B cell (primary cell): ENCODE measurements around the gene KANK3. TPM values are rescaled to one million over a fixed set of nuclear protein-coding genes. Genes with fewer than 3 reads are reported as not detected.
A peak's percentile ranks its signal among the peaks of the same experiment; 100 is the strongest.

Source experiments
- ATAC-seq: fragments of 200-7000 bp; cut with Tn5 transposase; one replicate; pipeline ENCODE4 v1.10.0; 2021; ENCODE audit warnings: low read depth, mild to moderate bottlenecking, moderate number of reproducible peaks, moderate library complexity
- CTCF ChIA-PET: fragments of 350-600 bp; sonication (Branson Sonifier 250); formaldehyde crosslinking; loops from one replicate; lab custom pipeline; 2021; ENCODE audit warnings: antibody characterized with exemption, inconsistent platforms; lab: Charles Lee
- POLR2A ChIA-PET: fragments of 350-600 bp; sonication (Branson Sonifier 250); formaldehyde crosslinking; loops from one replicate; lab custom pipeline; 2021; ENCODE audit warnings: antibody characterized with exemption; lab: Charles Lee
- DNase-seq: peaks from one replicate; pipeline ENCODE4 v3.0.0; 2013
- H2AFZ ChIP-seq: 2 replicates; pipeline ENCODE4 v1.6.1; 2012; ENCODE audit warnings: mild to moderate bottlenecking, low read depth, low read length; ENCODE audit not compliant: insufficient read depth, poor library complexity, severe bottlenecking
- H3K27ac ChIP-seq, 2 donors: 1 replicate in 1 of 2; 2 replicates in 1 of 2; pipeline ENCODE4 v1.5.1; 2012 to 2013; ENCODE audit warnings: low read length in 2 of 2, mild to moderate bottlenecking in 2 of 2, moderate library complexity in 1 of 2
- H3K27me3 ChIP-seq, 4 experiments: fragments of 200-600 bp in 1 of 4; sonication (generic) in 1 of 4; replicated peaks in 1 of 4; 1 replicate in 2 of 4; 2 replicates in 2 of 4; pipeline versions ENCODE4 v1.6.1 to v1.7.0; 2013 to 2016; ENCODE audit warnings: low read length in 3 of 4, mild to moderate bottlenecking in 2 of 4, mixed read lengths in 1 of 4, moderate library complexity in 1 of 4; ENCODE audit not compliant: insufficient read depth in 4 of 4, control insufficient read depth in 3 of 4; ENCODE audit errors: control extremely low read depth in 1 of 4
- H3K36me3 ChIP-seq, 2 experiments: replicated peaks in 1 of 2; 1 replicate in 1 of 2; 2 replicates in 1 of 2; pipeline versions ENCODE4 v1.6.1 to v1.7.1; 2013; ENCODE audit warnings: low read length in 1 of 2; ENCODE audit not compliant: insufficient read depth in 2 of 2, control insufficient read depth in 1 of 2; ENCODE audit errors: control extremely low read depth in 1 of 2, extremely low read depth in 1 of 2
- H3K4me1 ChIP-seq, 2 donors: fragments of 200-600 bp in 1 of 2; sonication (generic) in 1 of 2; 1 replicate in 1 of 2; 2 replicates in 1 of 2; pipeline versions ENCODE4 v1.5.1 to v1.6.1; 2013 to 2017; ENCODE audit warnings: low read length in 2 of 2; ENCODE audit not compliant: control insufficient read depth in 2 of 2, insufficient read depth in 2 of 2
- H3K4me2 ChIP-seq: replicated peaks from 2 replicates; pipeline ENCODE3; 2012; ENCODE audit warnings: mild to moderate bottlenecking, low read depth, low read length; ENCODE audit not compliant: poor library complexity, severe bottlenecking
- H3K4me3 ChIP-seq, 5 experiments: fragments of 200-600 bp in 1 of 5; sonication (generic) in 1 of 5; 1 replicate in 3 of 5; 2 replicates in 2 of 5; pipeline versions ENCODE4 v1.5.1 to v1.7.0; 2011 to 2016; ENCODE audit warnings: low read length in 4 of 5, mild to moderate bottlenecking in 4 of 5, low read depth in 2 of 5, control low read depth in 1 of 5, moderate library complexity in 1 of 5; ENCODE audit not compliant: insufficient read depth in 1 of 5; ENCODE audit errors: control extremely low read depth in 1 of 5, extremely low read depth in 1 of 5
- H3K79me2 ChIP-seq: fragments of 200-600 bp; sonication (generic); one replicate; pipeline ENCODE4 v1.6.0; 2016; ENCODE audit warnings: low read length; ENCODE audit not compliant: control insufficient read depth, insufficient read depth
- H3K9ac ChIP-seq: fragments of 200-600 bp; sonication (generic); 2 replicates; pipeline ENCODE4 v1.6.1; 2017; ENCODE audit warnings: mild to moderate bottlenecking, low read length, moderate library complexity
- H3K9me3 ChIP-seq, 3 donors: one replicate each; pipeline versions ENCODE4 v1.6.1 to v1.7.1; 2013; ENCODE audit warnings: low read length in 2 of 3; ENCODE audit not compliant: control insufficient read depth in 2 of 3, insufficient read depth in 1 of 3; ENCODE audit errors: control extremely low read depth in 1 of 3
- H4K20me1 ChIP-seq: 2 replicates; pipeline ENCODE4 v1.6.0; 2012; ENCODE audit warnings: mild to moderate bottlenecking, low read length; ENCODE audit not compliant: insufficient read depth, control insufficient read depth, poor library complexity, severe bottlenecking
- H3K27ac Mint-ChIP-seq: one replicate; pipeline ENCODE4 v1.8.0; 2021; ENCODE audit warnings: mixed read lengths
- H3K27me3 Mint-ChIP-seq: one replicate; pipeline ENCODE4 v1.8.0; 2021; ENCODE audit warnings: mixed read lengths
- H3K4me1 Mint-ChIP-seq: one replicate; pipeline ENCODE4 v1.8.0; 2021; ENCODE audit warnings: mixed read lengths
- H3K4me3 Mint-ChIP-seq: one replicate; pipeline ENCODE4 v1.8.0; 2021; ENCODE audit warnings: mixed read lengths
- H3K9me3 Mint-ChIP-seq: one replicate; pipeline ENCODE4 v1.8.0; 2022; ENCODE audit warnings: mixed read lengths; ENCODE audit not compliant: insufficient read depth
- CTCF ChIP-seq: fragments of 200-600 bp; IDR thresholded peaks from one replicate; pipeline ENCODE4 v1.8.0; 2022; ENCODE audit warnings: antibody characterized with exemption, mild to moderate bottlenecking
- EZH2 ChIP-seq: IDR thresholded peaks from 2 replicates; pipeline ENCODE4 v1.6.1; 2012; ENCODE audit warnings: borderline replicate concordance, low read depth, mild to moderate bottlenecking, moderate library complexity, low read length; ENCODE audit not compliant: insufficient read depth, poor library complexity, severe bottlenecking
- WGBS: methylation state at CpG from one replicate; pipeline ENCODE4 v1.1.5; 2013; ENCODE audit warnings: missing lambda C conversion rate; ENCODE audit not compliant: insufficient coverage; 5-methylcytosine and 5-hydroxymethylcytosine counted together
- intact Hi-C: fragments of 100-400 bp; cut with micrococcal nuclease; formaldehyde crosslinking; loops from one replicate; pipeline ENCODE4 v1.10.0; 2022
- polyA plus RNA-seq: library from polyadenylated mRNA; depleted of rRNA; stranded (reverse); fragments of >200 nt; gene quantifications from 2 replicates; pipeline ENCODE4 v1.2.3, GENCODE V29; 2012
- total RNA-seq, 2 donors: library from RNA; stranded (reverse); fragments of 120-200 nt in 1 of 2; gene quantifications; 1 replicate in 1 of 2; 2 replicates in 1 of 2; pipeline versions ENCODE4 v1.2.3 to v1.2.4, GENCODE V29; 2013 to 2022

Gene KANK3
- total and polyA plus RNA-seq, 2 donors (not counting 1 experiment from before 2014, with no cell fraction given) = 0.27 to 0.34 TPM

- Histone ChIP-seq H3K4me1 (peaks cover 15 to 16% of the 10 kb centered on the region in 2 donors), H3K36me3 (no peaks in the 10 kb centered on the region), H3K9me3 (peaks cover 0 to 6% (median 0%) of the 10 kb centered on the region in 3 donors), H3K27ac (no peak within 1 kb of the TSS), H4K20me1 (no peaks in the 10 kb centered on the region), H2AFZ (peak within 1 kb of the TSS; percentile 33), H3K4me3 (peak within 1 kb of the TSS in 2 of 5 experiments; percentile 23 to 33), H3K27me3 (peaks cover 0 to 54% (median 10%) of the 10 kb centered on the region in 4 experiments), H3K4me2 (peak within 1 kb of the TSS; percentile 71), H3K9ac (peak within 1 kb of the TSS; percentile 37), H3K79me2 (no peaks in the 10 kb centered on the region)
- ChIA-PET POLR2A (interaction anchor here (0.6 kb wide), 2 partner anchors 71 to 1969 kb away, joined by 3 to 5 read pairs; no protein-coding TSS in a partner anchor), CTCF (interaction anchor here (0.9 to 1.8 kb wide), 2 partner anchors 10 to 12 kb away, joined by 3 to 7 read pairs; no protein-coding TSS in a partner anchor)
- WGBS = 4% methylated on average over 77 of the region's 81 CpGs
- ATAC-seq (peak; percentile 49), DNase-seq (no peak)
- peaks cover 46% of the 10 kb centered on the region for H3K27me3 Mint-ChIP-seq
- H3K9me3 Mint-ChIP-seq = no peaks in the 10 kb centered on the region
- intact Hi-C loops = no loop called here
- H3K27ac Mint-ChIP-seq = no peak within 1 kb of the TSS
- TF ChIP-seq EZH2 (no peak), CTCF (no peak)
- peak within 1 kb of the TSS; percentile 70 for H3K4me3 Mint-ChIP-seq
- H3K4me1 Mint-ChIP-seq = peaks cover 10% of the 10 kb centered on the region
Observed at GRCh38 chr19:8363803-8364771, 21.0 kb upstream of the KANK3 start, which contains the start of gene ANGPTL4. Gene ANGPTL4, plus strand, starts transcription at chr19:8364155. Its CDS starts 167 bp downstream, at chr19:8364322.
